ENCODE data around the gene CPLX3. TPM values are rescaled to one million over a fixed set of nuclear protein-coding genes. Genes with fewer than 3 reads are reported as not detected.

The CPLX3 gene
- total RNA-seq, 1 donor from 2014 or later, result 0.91 TPM

DNA sequence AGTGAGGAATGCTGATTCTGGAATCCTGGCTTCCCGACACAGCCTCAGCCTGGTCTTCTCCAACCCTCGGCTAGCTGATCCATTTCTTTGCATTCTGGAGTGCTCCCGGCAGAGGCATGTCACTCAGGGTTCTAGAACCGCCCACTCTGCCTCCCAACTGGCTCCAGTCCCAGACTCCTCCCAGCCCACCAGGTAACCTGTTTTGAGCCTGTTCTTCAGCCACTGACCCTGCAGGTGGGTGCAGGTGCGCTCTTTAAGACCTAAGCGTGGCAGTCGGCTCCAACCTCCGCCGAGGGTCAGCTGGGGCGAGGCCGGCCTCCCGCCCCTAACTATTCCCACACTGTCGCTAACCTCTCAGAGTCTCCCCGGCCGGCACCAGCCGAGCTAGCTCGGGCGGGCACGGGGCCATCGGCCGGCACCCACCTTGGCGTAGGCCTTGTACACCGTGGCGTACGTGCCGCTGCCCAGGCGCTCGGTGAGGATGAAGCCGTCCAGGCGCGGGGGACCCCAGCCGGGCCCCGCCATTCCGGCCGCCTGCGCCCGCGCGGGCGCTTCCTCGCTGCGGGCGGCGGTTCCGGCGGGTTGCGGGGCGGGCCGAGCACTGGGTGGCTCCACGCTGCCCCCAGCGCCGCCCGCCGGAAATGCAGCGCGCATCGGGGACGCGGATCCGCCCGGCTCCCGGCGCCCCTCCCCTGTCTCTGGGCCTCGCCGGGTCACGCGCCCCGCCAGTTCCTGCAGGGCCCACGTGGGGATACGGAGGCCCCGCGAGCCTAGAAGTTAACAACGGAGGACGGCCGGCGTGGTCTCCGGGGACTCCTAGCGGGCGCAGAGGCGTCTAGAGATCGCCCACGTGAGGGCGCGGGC, 16.4 kb downstream of the CPLX3 start, which contains the start of gene ULK3:
Gene ULK3, minus strand, starts transcription at position 576 of the 864 bp plus-strand sequence. Its CDS starts 51 bp downstream, at position 525.
- intact Hi-C loops (cut with micrococcal nuclease), result loop anchor here (1.0 to 2.0 kb wide), 10 partner anchors 30 to 610 kb away; partner anchors contain the start of genes ARID3B, COX5A, FAM219B and PPCDC

DNA sequence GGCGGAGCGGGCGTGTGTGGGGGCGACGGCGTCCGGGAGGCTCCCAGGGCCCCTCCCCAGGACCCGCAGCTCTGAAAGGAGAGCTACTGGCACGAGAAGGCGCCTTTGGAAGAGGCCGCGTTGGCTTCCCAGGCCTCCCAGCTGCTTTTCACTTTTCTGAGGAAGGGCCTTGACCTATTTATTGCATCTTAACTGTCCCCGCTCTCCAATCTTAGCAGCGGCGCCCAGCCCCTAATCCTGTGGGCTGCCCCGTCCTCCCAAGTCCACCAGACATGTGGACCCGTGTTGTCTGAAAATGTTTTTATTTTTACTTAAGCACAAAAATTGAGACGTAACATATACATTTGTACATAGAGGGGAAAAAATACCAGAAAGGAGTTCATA, 17.0 kb downstream of the CPLX3 start:
- intact Hi-C loops (cut with micrococcal nuclease), result loop anchor here (1.0 to 2.0 kb wide), 10 partner anchors 30 to 609 kb away; partner anchors contain the start of genes ARID3B, COX5A, FAM219B and PPCDC

DNA sequence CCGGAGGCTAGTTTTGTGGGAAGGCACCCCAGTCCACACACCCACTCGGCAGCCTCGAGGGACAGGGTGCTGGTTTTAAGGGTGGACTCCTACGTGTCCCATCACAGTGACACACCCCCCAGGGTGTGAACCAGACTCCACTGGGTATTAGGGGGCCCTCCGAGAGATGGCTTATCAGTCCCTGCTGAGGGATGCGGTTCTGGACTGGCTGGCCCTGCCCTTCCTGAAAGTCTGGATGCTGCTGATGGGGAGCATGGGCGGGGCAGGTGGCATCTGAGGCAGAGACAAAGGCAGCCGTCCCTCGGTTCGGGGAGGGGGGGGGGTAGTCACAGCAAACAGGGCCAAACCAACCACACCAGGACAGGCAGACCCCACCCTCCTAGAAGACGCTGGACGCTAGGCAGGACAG, 17.5 kb downstream of the CPLX3 start:
- intact Hi-C loops (cut with micrococcal nuclease), result loop anchor here (1.0 to 2.0 kb wide), 10 partner anchors 29 to 609 kb away; partner anchors contain the start of genes ARID3B, COX5A, FAM219B and PPCDC

DNA sequence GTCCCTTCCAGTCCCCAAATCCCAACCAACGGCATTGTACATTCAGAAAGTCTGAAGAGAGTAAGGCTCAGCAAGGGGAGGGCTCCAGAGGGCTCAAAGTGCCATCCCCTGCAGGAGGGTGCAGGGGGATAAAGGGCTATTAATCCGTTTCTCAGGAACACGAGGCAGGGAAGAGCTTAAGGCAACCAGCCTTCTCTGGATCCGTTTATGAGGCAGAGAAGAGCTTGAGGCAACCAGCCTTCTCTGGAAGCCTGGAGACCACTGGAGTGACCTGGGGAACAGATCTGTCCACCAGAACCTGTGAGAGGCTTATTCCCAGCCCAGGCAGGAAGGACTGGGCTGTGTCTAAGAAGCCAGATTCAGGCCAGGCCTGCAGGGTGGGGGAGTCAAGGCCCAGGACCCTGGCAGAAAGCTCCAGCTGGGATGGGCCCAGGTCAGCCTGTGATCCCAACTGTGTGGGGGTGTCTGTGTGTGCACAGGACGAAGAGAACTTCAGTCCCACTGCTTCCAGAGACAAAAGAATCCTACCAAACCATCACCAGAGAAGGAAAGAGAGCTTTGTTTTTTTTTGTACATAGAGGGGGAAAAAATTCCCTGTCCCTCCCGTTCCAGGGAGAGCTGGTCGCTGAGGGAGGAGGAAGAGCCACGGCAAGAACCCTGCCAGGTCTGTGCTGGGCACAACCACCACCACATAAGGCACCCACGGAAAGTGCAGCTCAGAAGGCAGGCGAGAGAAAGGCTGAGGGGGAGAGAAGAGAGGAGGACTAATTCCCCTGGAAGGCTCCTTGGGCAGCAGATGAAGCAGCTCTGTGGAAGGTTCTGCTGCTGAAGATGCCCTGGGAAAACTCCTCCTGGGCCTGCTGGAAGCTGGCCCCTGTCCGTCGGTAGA, 18.1 kb downstream of the CPLX3 start:
- intact Hi-C loops (cut with micrococcal nuclease), result loop anchor here (1.0 kb wide), 2 partner anchors 26 to 57 kb away; no protein-coding TSS in a partner anchor

DNA sequence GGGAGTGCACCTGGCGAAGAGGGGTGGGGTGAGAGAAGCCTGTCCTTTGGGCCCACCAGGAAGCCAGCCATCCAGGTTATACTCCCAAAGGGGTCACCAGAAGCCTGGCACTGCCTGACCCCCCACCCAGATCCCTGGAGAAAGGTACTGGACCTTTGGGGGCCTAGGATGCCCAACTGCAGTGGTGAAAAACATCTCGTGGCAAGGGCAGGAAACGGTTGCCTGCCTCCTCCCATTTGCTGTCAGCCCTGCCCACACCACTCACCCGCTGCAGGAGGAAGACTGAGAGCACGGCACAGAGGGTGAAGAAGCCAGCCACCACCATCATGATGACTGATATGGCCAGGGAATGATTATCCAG, 18.8 kb downstream of the CPLX3 start:
- intact Hi-C loops (cut with micrococcal nuclease), result loop anchor here (1.0 kb wide), 2 partner anchors 25 to 56 kb away; no protein-coding TSS in a partner anchor

- intact Hi-C loops (cut with micrococcal nuclease), result loop anchor here (1.0 kb wide), 2 partner anchors 25 to 56 kb away; no protein-coding TSS in a partner anchor
Observed at GRCh38 chr15:74845581-74845980, 19.2 kb downstream of the CPLX3 start.

DNA sequence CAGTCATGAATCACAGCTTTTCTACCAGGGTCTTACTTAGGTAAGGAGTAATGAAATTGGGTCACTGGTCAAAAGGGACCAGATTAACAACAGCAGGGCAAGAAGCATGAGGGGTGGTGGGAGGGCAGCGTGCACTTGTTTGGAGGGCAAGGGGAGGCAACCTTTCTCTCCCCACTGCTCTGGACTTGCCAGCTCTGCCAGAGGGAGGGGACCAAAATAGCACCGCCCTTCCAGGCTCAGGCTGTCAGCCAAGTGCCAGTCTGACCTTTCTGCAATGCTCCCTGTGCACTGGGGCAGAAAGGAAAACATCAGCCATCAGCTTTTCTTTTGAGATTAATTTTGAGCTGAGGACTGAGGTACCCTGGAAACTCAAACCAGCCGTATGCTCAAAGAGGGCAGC, 21.0 kb downstream of the CPLX3 start:
- intact Hi-C loops (cut with micrococcal nuclease), result no loop called here

GRCh38 chr15:74850393-74850792, 24.0 kb downstream of the CPLX3 start:
- intact Hi-C loops (cut with micrococcal nuclease), result no loop called here

- intact Hi-C loops (cut with micrococcal nuclease), result no loop called here
Observed at GRCh38 chr15:74851960-74852359, 25.5 kb downstream of the CPLX3 start.

DNA sequence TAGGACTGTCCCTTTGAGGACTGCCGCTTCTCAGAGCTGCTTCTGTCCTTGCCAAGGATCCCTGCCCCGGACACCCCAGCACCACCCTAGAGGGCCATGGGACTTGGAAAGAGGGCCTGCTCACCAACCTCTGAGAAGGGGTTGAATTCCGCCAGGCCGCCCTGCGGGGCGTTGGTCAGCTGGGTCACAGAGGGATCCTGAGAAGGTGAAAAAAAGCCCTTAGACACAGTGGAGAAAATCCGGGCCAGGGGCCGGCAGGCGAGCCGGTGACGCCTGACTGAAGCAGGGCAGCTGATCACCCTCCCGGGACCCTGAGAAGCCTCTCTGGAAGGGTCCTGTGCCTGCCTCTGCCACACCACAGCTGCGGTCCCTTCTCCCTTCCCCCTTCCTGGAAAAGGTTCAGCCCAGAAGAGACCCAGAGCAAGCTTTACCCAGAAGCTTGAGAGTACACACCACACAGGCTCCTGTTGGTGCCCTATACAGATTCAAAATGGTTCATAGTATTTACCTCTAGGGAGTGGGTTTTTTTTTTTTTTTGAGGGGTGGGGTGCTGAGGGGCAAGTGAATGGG, 28.1 kb downstream of the CPLX3 start:
- intact Hi-C loops (cut with micrococcal nuclease), result no loop called here

DNA sequence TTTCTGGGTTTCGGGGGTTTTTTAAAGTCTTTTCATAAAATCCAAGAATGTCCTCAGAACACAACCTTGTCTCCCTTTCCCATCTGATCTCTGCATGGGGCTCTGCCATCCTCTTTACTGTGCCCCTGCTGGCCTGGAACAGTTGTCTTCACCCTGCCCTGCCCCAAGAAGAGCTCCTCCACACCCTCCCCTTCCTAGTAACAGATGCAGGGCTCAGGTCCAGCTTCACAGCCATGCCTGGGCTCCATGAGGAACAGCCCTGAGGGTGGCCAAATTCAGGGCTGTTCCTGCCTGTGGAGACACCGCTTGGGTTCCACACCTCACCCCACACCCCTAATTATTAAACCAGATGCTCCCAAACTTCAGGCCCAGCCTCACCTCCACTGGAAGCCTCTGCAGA, 29.4 kb downstream of the CPLX3 start:
- intact Hi-C loops (cut with micrococcal nuclease), result no loop called here

GRCh38 chr15:74856537-74856936, 30.1 kb downstream of the CPLX3 start:
- intact Hi-C loops (cut with micrococcal nuclease), result no loop called here

DNA sequence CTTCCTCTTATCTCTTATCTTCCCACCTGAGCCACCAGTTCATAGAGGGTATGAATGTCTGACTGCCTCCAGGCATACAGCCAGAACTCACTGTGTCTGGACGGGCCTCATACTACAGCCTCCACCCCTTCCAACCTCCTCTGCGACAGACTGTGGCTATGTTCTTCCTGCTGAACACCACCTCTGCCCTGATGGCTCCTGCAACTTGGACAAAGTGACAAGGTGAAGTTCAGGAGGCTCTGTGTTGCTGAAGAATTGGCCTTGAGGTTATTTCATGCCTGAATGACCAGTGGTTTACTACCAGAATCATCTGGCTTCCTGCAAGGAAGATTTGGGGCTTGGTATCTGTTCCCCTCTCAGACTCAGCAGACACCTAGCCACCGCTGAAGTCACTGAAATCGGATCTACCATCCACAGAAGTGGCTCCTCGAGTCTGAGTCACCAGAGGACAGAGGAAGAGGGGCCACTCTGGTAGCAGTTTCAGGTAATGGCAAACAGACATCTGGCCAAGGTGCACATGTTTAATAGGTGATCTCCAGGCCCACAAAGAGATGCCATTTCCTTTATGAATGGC, 30.7 kb downstream of the CPLX3 start:
- intact Hi-C loops (cut with micrococcal nuclease), result no loop called here

- intact Hi-C loops (cut with micrococcal nuclease), result no loop called here
Observed at GRCh38 chr15:74857671-74858368, 31.4 kb downstream of the CPLX3 start.

GRCh38 chr15:74858369-74858740, 31.9 kb downstream of the CPLX3 start:
- intact Hi-C loops (cut with micrococcal nuclease), result no loop called here

DNA sequence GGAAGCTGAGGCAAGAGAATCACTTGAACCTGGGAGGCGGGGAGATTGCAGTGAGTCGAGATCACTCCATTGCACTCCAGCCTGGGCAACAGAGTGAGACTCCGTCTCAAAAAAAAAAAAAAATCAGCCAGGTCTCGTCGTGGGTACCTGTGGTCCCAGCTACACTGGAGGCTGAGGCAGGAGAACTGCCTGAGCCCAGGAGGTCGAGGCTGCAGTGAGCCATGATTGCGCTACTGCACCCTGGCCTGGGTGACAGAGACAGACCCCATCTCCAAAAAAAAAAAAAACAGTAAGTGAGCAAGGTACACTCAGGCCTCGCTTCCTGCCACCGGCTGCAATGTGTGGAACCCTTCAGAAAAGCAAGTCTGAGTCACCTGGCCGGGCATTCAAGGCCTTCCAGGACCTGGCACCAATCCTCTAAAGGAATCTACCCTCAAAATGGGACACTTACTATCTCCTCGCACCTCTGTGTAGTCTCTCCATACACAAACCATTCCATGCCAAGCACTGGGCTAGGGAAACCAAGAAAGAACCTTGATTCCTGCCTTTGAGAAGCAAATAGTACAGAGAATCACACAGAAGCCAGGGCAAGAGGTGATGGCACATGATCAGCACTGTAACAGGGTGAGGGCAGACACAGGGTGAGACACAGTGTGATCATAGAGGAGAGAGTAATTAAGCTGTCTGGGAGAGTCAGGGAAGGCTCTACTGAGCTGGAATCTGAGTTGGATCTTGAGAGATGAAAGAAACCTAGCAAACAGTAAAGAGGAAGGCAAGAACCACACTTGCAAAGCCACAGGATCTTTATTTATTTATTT, 37.0 kb downstream of the CPLX3 start:
- intact Hi-C loops (cut with micrococcal nuclease), result no loop called here

- intact Hi-C loops (cut with micrococcal nuclease), result no loop called here
Observed at GRCh38 chr15:74864296-74864695, 37.9 kb downstream of the CPLX3 start.

DNA sequence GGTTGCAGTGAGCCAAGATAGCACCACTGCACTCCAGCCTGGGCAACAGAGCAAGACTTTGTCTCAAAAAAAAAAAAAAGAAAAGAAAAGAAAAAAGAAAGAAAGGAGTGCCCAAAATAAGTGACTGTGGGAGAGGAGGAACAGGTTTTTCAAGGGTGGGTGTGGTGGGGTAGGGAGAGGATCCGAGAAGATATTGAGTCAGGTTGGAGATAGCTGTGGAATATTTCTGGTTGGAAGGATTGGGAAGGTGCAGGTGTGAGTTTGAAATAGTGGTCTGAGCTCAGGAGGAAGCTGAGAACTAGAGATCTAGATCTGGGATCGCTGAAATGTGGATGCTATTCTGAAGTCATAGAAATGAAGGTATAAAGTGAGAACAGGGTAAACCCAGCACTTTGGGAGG, 38.9 kb downstream of the CPLX3 start:
- intact Hi-C loops (cut with micrococcal nuclease), result no loop called here

DNA sequence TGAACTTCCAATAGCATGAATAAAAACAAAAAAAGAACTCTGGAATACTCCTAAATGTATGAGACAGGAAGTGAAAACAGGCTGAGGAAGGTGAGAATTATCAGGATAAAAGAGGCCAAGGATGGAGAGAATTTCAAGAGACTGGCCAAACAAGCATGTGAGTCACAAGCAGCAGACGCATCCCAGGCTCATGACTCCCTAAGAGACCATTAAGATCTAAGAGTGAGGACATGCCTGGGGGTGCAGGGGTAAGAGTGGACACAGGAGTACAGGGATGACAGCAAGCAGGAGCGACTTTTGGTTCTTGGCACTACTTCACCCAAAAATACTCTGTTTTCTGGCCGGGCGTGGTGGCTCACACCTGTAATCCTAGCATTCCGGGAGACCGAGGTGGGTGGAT, 39.7 kb downstream of the CPLX3 start:
- intact Hi-C loops (cut with micrococcal nuclease), result no loop called here

All from T-helper 1 cell treated with Interleukin-12 subunit alpha and Interleukin-12 subunit beta and Interleukin-4 antibody, amounts not matched to agents 30 ng/mL and 1 ng/mL, for 36 hours (primary cell).